GOT3 (cell line): ENCODE results near the gene COG8.
"Not testable (repeated sequence)": the region's sequence is repeated elsewhere in the genome, so short reads cannot be mapped to it uniquely, and the experiment has no call there.

Source experiments
- DNase-seq: peaks from one replicate; lab custom pipeline; 2025; ENCODE audit warnings: mixed read lengths; lab: John Stamatoyannopoulos, UW

Gene COG8, protein sequence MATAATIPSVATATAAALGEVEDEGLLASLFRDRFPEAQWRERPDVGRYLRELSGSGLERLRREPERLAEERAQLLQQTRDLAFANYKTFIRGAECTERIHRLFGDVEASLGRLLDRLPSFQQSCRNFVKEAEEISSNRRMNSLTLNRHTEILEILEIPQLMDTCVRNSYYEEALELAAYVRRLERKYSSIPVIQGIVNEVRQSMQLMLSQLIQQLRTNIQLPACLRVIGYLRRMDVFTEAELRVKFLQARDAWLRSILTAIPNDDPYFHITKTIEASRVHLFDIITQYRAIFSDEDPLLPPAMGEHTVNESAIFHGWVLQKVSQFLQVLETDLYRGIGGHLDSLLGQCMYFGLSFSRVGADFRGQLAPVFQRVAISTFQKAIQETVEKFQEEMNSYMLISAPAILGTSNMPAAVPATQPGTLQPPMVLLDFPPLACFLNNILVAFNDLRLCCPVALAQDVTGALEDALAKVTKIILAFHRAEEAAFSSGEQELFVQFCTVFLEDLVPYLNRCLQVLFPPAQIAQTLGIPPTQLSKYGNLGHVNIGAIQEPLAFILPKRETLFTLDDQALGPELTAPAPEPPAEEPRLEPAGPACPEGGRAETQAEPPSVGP

GRCh38 chr16:69339289-69340094 lies at the start of gene COG8, which contains the start of gene NIP7:
COG8 (minus strand) TSS chr16:69339564; CDS start chr16:69339552, 12 bp downstream.
NIP7 (plus strand) TSS chr16:69339772; CDS start chr16:69339830, 58 bp downstream.
- peak; percentile 86 for DNase-seq

DNA sequence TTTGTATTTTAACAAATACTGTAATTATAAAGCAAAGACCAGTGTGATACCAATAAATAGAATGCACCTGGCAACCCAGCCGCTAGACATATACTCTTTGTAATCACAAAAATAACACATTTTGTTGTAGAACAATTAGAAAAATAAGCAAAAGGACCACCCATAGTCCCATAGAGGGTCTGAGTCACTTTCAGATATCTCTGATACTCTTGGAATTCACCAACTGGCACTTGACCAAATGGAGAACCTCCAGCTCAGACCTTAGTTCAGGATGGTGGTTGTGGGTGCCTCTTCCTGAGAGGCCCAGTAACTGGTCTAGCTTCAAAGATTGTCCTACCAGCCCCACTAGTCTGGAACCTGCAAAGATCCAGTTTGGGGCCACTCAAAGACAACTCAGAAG lies 47.2 kb upstream of the COG8 start:
- no peak for DNase-seq

GRCh38 chr16:69384974-69385373 lies 45.6 kb upstream of the COG8 start:
- DNase-seq: no peak

DNA sequence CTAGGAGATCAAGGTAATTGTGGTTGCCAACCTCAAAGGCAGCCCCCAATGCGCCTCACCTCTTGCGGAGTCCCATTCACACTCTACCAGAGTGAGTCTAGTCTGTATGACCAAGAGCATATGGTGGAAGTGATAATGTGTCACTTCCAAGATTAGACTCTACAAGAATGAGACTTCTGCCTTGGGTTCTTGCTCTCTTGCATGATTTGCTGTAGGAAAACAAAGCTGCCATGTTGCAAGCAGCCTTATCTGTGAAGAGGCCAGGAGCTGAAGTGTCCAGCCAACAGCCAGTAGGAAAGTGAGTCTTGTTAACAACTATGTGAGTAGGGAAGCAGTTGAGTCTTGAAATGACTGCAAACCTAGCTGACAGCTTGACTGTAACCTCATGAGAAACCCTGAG lies 43.1 kb upstream of the COG8 start:
- DNase-seq: no peak

- no peak for DNase-seq
Measured at GRCh38 chr16:69381231-69381630, 41.9 kb upstream of the COG8 start.

- no peak for DNase-seq
Measured at GRCh38 chr16:69378760-69379159, 39.4 kb upstream of the COG8 start.

- DNase-seq: no peak
Measured at GRCh38 chr16:69378036-69378435, 38.7 kb upstream of the COG8 start.

GRCh38 chr16:69376393-69377059 lies 37.2 kb upstream of the COG8 start:
- DNase-seq: no peak

DNA sequence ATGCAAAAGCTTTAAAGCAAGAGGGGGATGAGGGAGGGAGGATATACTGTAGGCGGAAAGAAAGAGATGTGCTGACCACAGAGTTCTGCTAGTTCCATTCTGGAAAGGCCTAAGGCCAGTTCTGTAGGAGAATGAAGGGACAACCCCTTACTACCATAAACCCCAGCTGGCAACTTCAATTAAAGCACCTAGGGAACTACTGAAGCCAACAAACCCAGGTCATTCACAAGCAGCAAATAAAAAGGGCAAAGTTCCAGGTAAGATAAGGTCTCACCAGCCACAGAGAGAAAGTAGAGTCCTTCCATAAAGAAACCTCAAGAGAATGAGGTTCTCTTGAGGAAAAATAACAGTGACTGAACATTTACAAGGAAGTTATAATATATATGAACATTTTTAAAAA lies 33.7 kb upstream of the COG8 start:
- DNase-seq: no peak

- DNase-seq: no peak
Measured at GRCh38 chr16:69371564-69371963, 32.2 kb upstream of the COG8 start.

GRCh38 chr16:69368866-69369265 lies 29.5 kb upstream of the COG8 start:
- DNase-seq: no peak

- DNase-seq: no peak
Measured at GRCh38 chr16:69367980-69368379, 28.6 kb upstream of the COG8 start.

DNA sequence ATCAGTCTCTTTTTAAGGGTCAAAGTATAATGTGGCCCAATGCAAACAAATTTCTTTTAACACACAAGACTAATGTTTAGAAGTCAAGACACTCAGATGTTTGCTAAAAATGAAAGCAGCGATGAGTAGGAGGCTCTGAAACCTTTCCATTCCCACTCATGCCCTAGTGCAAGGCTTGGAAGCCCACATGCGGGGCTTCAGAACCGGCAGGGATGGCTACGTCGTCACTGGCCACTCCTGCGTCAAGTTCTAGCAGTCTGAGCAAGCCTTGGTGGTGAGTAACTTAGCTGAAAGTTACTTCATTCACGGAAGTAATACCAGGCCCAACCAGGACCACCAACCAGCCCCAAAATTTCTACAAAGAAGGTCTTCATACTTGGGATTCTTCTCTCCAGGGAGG lies 27.1 kb upstream of the COG8 start:
- no peak for DNase-seq

DNA sequence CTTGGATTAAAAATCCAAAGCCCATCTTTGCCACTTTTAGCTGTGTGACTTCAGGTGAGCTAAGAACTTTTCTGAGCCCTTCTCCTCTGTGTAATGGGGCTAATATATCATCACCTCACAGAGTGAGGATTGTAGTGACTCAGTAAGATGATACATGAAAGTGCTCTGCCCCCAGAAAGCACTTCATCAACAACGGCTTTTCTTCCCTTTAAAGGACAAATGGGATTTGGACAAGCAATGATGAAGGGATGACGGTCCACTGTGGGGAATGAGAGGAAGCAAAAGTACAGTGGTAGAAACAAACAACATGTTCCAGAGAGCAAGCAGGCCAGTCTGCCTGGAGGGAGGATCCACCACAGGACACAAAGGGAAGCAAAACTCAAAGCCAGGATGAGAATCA lies 26.5 kb upstream of the COG8 start:
- DNase-seq: no peak

DNA sequence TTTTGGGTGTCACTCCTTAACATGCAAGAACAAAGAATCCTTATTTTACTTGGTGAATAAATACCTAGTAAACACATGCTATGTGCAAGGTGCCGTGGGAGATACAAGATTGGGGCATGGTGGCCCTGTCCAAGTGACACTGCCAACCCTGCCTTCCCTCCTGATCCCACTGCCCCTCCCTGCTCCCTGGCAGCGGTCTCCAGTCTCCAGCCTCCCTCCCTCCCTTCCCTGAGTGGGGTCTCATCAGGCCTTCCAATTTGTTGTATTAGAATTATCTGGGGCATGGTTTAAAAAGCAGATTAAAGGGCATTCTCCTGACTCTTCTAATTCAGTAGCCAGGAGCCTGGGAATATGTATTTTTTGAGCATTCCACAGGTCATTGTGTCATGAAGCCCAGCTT lies 24.7 kb upstream of the COG8 start:
- no peak for DNase-seq

DNA sequence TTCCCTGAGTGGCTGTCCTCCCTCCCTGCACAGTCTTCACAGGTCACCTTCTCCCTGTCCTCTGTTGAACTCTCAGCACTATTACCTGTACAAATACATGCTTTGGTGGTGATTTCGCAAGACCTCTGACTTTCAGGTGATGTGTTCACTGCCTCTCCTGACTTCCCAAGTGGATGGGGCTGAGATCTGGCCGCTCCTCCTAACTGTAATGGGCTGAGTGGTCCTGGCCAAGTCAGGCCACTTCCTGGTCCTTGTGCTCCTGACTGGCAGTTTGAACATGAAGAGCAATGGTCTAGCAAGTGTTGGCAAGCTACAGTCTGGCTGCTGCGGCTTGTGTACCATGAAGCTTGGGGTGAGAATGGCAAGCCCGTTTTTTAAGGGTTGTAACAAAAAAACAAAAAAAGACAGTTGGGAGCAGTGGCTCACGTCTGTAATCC lies 23.9 kb upstream of the COG8 start:
- no peak for DNase-seq

- DNase-seq: not testable (repeated sequence)
Measured at GRCh38 chr16:69360070-69360469, 20.7 kb upstream of the COG8 start.

DNA sequence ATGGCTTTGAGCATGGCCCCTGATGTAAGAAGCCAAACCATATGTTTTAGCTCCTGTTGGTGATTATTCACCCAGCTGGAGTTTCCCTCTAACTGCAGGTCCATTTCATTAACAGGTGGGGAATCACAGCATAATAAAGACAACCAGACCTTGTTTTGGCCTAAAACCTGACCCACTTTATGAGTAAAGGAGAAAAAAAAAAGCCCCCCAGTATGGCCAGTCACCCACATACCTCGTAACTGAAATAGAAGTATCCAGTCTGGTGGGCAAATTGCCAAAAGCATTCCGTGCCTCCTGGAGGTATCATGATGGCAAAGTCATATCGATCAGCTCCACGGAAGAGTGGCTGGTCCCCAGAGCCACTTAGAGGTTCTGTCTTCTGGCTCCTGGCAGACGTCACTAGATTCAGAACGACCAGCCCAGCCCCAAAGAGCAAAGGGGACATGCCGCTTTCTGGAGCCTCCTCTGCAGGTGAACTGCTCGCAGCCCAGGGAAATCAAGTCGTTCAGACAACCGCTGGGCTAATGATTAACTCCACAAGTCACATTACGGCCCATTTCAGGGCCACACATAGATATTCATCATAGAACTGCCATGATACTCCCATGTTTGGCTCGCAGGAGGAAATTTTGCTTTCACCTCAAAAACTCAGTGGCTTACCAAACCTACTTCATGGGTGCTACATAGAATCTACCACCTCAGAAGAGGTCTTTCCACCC lies 12.1 kb upstream of the COG8 start, which contains the start of gene TMED6:
Gene TMED6 (minus strand): TSS at position 478 of the 719 bp plus-strand sequence. CDS start 33 bp downstream, at position 445.
- no peak for DNase-seq

DNA sequence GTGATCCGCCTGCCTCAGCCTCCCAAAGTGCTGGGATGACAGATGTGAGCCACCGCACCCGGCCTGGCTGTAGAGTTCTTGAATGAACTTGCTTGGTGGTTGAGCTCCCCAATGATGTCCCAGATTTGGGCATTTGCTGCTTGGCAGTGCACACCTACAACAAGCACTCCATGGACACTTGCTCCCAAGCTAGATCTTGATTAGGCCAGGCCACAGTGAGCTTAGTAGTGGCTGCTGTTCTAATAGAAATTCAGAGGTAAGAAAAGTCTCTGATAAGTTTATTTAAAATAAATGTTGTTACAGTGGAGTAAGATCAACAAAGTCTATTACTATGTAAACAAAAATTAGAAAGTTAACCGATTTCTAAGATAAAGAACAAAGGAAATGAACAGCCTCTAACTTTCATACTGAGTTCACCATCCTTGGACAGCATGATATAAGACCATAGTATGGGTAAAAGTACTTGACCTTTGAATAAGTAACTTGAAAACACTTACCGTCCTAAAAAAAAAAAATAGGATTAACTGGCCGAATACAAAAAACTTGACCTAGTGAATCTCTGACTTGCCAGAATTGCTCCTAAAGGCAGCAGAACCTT lies 11.3 kb upstream of the COG8 start:
- DNase-seq: no peak

DNA sequence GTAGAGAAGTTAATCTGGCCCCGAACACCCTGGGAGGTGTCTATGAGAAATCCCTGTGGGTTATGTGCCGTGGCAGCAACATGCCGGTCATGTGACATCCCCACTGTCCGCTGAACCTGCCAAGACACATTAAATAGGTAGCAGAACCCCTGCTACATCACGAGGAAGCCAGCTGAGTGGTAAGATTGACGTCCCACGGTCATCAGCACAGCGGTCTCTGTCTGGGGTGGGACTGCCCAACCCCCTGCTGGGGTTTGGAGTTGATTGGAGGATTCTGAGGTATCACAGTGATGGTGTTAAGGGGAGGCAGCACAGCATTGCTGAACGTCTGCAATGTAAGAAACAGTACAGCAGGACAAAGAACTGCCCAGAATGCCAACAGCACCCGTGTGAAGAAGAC lies 10.2 kb upstream of the COG8 start:
- no peak for DNase-seq

DNA sequence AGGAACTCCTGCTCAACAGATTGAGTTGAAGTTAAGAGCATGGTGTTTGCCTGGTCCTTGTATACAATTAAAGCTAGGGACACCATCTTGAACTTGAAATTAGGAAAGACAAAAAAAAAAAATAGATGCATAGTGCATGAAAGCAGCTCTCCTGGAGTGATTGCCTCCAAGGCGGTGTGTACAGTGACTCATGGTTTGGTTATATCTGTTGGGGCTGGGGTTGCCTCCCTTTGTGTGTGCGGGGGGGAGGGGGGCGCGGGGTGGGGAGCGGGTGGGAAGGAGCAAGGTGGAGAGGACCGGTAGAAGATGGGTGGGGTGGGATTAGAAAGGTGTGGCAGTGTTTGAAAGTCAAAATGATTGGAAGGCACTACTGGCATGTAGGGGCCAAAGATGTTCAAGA lies 8.9 kb upstream of the COG8 start:
- DNase-seq: no peak
